IPS-11a (cell line): ENCODE data around the gene OOSP1.
"Not testable (repeated sequence)": the region's sequence is repeated elsewhere in the genome, so short reads cannot be mapped to it uniquely, and the experiment has no call there.

Source experiments
- H3K4me3 ChIP-seq: one replicate; pipeline ENCODE4 v1.5.1; 2013; ENCODE audit warnings: low read depth, low read length, control low read depth

OOSP1 gene

GRCh38 chr11:59960502-59961381 lies 22.5 kb downstream of the OOSP1 start:
- no peak overlapping the region for H3K4me3 ChIP-seq

- no peak overlapping the region for H3K4me3 ChIP-seq
These were observed 23.9 kb downstream of the OOSP1 start for GRCh38 chr11:59962107-59962482.

- no peak within 1 kb of the TSS for H3K4me3 ChIP-seq
These were observed 25.5 kb downstream of the OOSP1 start, which contains the start of gene OOSP4A for GRCh38 chr11:59963733-59964132. Gene OOSP4A (plus strand): TSS chr11:59964033. CDS start chr11:59964033, 0 bp downstream.

- H3K4me3 ChIP-seq: no peak overlapping the region
These were observed 27.2 kb downstream of the OOSP1 start for GRCh38 chr11:59965424-59965823.

GRCh38 chr11:59966201-59966600 lies 28.0 kb downstream of the OOSP1 start:
- no peak overlapping the region for H3K4me3 ChIP-seq

- H3K4me3 ChIP-seq: no peak overlapping the region
These were observed 29.6 kb downstream of the OOSP1 start for GRCh38 chr11:59967677-59968394.

GRCh38 chr11:59968395-59968783 lies 30.2 kb downstream of the OOSP1 start:
- H3K4me3 ChIP-seq: no peak overlapping the region

- H3K4me3 ChIP-seq: no peak overlapping the region
These were observed 34.9 kb downstream of the OOSP1 start for GRCh38 chr11:59973097-59973496.

GRCh38 chr11:59981106-59981770 lies 43.0 kb downstream of the OOSP1 start:
- no peak overlapping the region for H3K4me3 ChIP-seq

- H3K4me3 ChIP-seq: not testable (repeated sequence)
These were observed 43.8 kb downstream of the OOSP1 start for GRCh38 chr11:59982037-59982436.

- no peak overlapping the region for H3K4me3 ChIP-seq
These were observed 45.0 kb downstream of the OOSP1 start for GRCh38 chr11:59983212-59983611.

GRCh38 chr11:59984368-59984767 lies 46.1 kb downstream of the OOSP1 start:
- no peak overlapping the region for H3K4me3 ChIP-seq

GRCh38 chr11:59990421-59990820 lies 52.2 kb downstream of the OOSP1 start:
- H3K4me3 ChIP-seq: no peak overlapping the region

GRCh38 chr11:59992425-59992824 lies 54.2 kb downstream of the OOSP1 start:
- H3K4me3 ChIP-seq: no peak overlapping the region

GRCh38 chr11:59997800-59998199 lies 59.6 kb downstream of the OOSP1 start:
- no peak overlapping the region for H3K4me3 ChIP-seq

GRCh38 chr11:59999691-60000090 lies 61.5 kb downstream of the OOSP1 start:
- H3K4me3 ChIP-seq: no peak overlapping the region

GRCh38 chr11:60003729-60004128 lies 65.5 kb downstream of the OOSP1 start:
- H3K4me3 ChIP-seq: no peak overlapping the region

- no peak overlapping the region for H3K4me3 ChIP-seq
These were observed 67.1 kb downstream of the OOSP1 start for GRCh38 chr11:60005360-60005759.
